H1 (cell line): ENCODE measurements around the gene HAS3.

Source experiments
- CBX5 ChIP-seq: fragments of 300-800, 300-1000 bp; sonication (generic); IDR thresholded peaks from 2 replicates; pipeline ENCODE4 v1.7.1; 2016; ENCODE audit warnings: antibody characterized with exemption, low read length, low read depth
- CTCF ChIP-seq, 3 experiments: IDR thresholded peaks; 1 replicate in 2 of 3; 2 replicates in 1 of 3; pipeline versions ENCODE4 v1.5.1 to v1.6.1; 2011; ENCODE audit warnings: low read length in 3 of 3, mild to moderate bottlenecking in 3 of 3, inconsistent platforms in 2 of 3, low read depth in 1 of 3, moderate library complexity in 1 of 3; ENCODE audit not compliant: insufficient read depth in 1 of 3; ENCODE audit errors: control extremely low read depth in 1 of 3
- EZH2 ChIP-seq: fragments of 200-600 bp; sonication (generic); IDR thresholded peaks from 2 replicates; pipeline ENCODE4 v1.7.1; 2012; ENCODE audit warnings: low read depth, mild to moderate bottlenecking, moderate library complexity, low read length, inconsistent platforms; ENCODE audit not compliant: severe bottlenecking
- GABPA ChIP-seq: IDR thresholded peaks from 2 replicates; pipeline ENCODE4 v1.6.1; 2011; ENCODE audit warnings: mild to moderate bottlenecking, low read length, moderate library complexity, borderline replicate concordance; ENCODE audit not compliant: insufficient read depth
- GTF2F1 ChIP-seq: IDR thresholded peaks from 2 replicates; pipeline ENCODE4 v1.6.1; 2012; ENCODE audit warnings: low read depth, low read length, improper control_type of control experiment, borderline replicate concordance
- JUN ChIP-seq: IDR thresholded peaks from 2 replicates; pipeline ENCODE4 v1.6.1; 2011; ENCODE audit warnings: low read depth, mild to moderate bottlenecking, improper control_type of control experiment, low read length
- NRF1 ChIP-seq: IDR thresholded peaks from 2 replicates; pipeline ENCODE4 v1.6.1; 2011; ENCODE audit warnings: mild to moderate bottlenecking, low read depth, low read length, improper control_type of control experiment
- POLR2A ChIP-seq, 2 experiments: IDR thresholded peaks; 1 replicate in 1 of 2; 2 replicates in 1 of 2; pipeline ENCODE4 v1.6.1; 2011; ENCODE audit warnings: low read depth in 2 of 2, low read length in 2 of 2, mild to moderate bottlenecking in 2 of 2; ENCODE audit errors: control extremely low read depth in 1 of 2
- RFX5 ChIP-seq: IDR thresholded peaks from 2 replicates; pipeline ENCODE4 v1.6.1; 2011; ENCODE audit warnings: low read depth, low read length, improper control_type of control experiment, borderline replicate concordance
- SIRT6 ChIP-seq: IDR thresholded peaks from one replicate; pipeline ENCODE4 v1.7.1; 2012; ENCODE audit warnings: low read length, inconsistent platforms
- SRF ChIP-seq: IDR thresholded peaks from 2 replicates; pipeline ENCODE4 v1.6.1; 2011; ENCODE audit warnings: mild to moderate bottlenecking, low read depth, low read length, moderate library complexity
- TAF1 ChIP-seq: IDR thresholded peaks from 2 replicates; pipeline ENCODE4 v1.6.1; 2011; ENCODE audit warnings: mild to moderate bottlenecking, low read depth, low read length

DNA sequence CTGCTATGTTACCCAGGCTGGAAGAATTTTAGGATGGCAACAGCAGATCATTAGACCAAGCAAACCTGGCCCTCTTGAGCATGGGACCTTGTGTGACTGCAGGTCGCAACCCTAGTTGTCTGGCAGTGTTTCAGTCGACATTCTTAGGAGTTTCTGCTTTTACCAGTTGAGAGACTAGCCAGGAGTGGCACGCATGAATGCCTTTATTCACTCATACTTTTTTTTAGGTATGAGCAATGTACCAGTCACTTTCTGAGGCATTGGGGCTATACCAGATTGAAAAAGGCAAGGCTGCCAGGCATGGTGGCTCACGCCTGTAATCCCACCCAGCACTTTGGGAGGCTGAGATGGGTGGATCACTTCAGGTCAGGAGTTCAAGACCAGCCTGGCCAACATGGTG lies 28.2 kb upstream of the HAS3 start:
- TF ChIP-seq SIRT6: no peak
- TF ChIP-seq GTF2F1: no peak
- TF ChIP-seq CBX5: no peak
- no peak for TF ChIP-seq CTCF (IDR thresholded peaks at IDR 0.05; ENCODE audit: control extremely low read depth in 1 of 3, insufficient read depth in 1 of 3, low read depth in 1 of 3, low read length in 3 of 3)
- no peak for TF ChIP-seq JUN
- no peak for TF ChIP-seq SRF
- no peak for TF ChIP-seq RFX5
- TF ChIP-seq TAF1: no peak
- TF ChIP-seq NRF1: no peak
- no peak for TF ChIP-seq EZH2
- TF ChIP-seq GABPA: no peak
- TF ChIP-seq POLR2A (IDR thresholded peaks at IDR 0.05; ENCODE audit: control extremely low read depth in 1 of 2, low read depth in 2 of 2, low read length in 2 of 2): no peak
